ENCODE data around the gene SPACA5B. TPM values are rescaled to one million over a fixed set of nuclear protein-coding genes. Genes with fewer than 3 reads are reported as not detected.
"Not testable (repeated sequence)": the region's sequence is repeated elsewhere in the genome, so short reads cannot be mapped to it uniquely, and the experiment has no call there.

SPACA5B gene
- total and polyA plus RNA-seq, 2 experiments from 2014 or later, result not detected

DNA sequence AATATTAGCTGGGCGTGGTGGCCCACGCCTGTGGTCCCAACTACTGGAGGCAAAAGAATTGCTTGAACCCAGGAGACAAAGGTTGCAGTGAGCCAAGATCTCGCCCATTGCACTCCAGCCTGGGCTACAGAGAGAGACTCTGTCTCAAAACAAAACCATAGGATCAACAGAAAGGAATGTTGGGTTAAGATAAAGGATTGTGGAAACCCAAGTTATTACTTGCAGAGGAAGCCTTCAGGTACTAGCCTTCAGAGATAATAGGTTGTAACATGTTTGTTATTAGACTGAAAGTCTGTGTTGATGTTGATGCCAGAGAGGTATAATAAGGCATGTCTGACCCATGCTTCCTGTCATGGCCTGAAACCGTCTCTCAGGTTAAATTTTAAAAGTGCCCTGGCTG is 49.3 kb downstream of the SPACA5B start:
- Histone ChIP-seq H4K20me1 (ENCODE audit: insufficient read depth, poor library complexity, severe bottlenecking) (no peaks in the 10 kb centered on the region), H3K9me2 (replicated peaks; ENCODE audit: insufficient read depth) (no peaks in the 10 kb centered on the region), H2AFZ (no peak overlapping the region), H3K4me2 (no peak overlapping the region), H3K79me2 (no peaks in the 10 kb centered on the region), H3K36me3 (replicated peaks; ENCODE audit: insufficient read depth, low read depth) (no peaks in the 10 kb centered on the region), H3K9me3 (ENCODE audit: low read depth) (no peaks in the 10 kb centered on the region), H3K4me1 (ENCODE audit: insufficient read depth) (no peaks in the 10 kb centered on the region), H3K4me3 (no peak overlapping the region), H3K27me3 (no peaks in the 10 kb centered on the region), H3K27ac (no peak overlapping the region)
- DNase-seq (ENCODE audit: low spot score), result no peak
- TF ChIP-seq EZH2 (IDR thresholded peaks at IDR 0.05; ENCODE audit: borderline replicate concordance) (no peak), CTCF (IDR thresholded peaks at IDR 0.05; ENCODE audit: poor library complexity) (no peak), EZH2phosphoT487 (IDR thresholded peaks at IDR 0.05; ENCODE audit: low read depth, severe bottlenecking, unreplicated experiment) (no peak)
- 73% methylated on average over 4 of the region's 4 CpGs for WGBS (ENCODE audit: low lambda C conversion rate, missing lambda C conversion rate)

GRCh38 chrX:48180811-48181210 is 50.4 kb downstream of the SPACA5B start:
- H2AFZ ChIP-seq, result no peak overlapping the region
- no peak for DNase-seq (ENCODE audit: low spot score)
- H3K9me2 ChIP-seq (replicated peaks; ENCODE audit: insufficient read depth), result no peaks in the 10 kb centered on the region
- no peaks in the 10 kb centered on the region for H4K20me1 ChIP-seq (ENCODE audit: insufficient read depth, poor library complexity, severe bottlenecking)
- no peak overlapping the region for H3K4me3 ChIP-seq
- H3K36me3 ChIP-seq (replicated peaks; ENCODE audit: insufficient read depth, low read depth), result no peaks in the 10 kb centered on the region
- no peaks in the 10 kb centered on the region for H3K27me3 ChIP-seq
- no peak for TF ChIP-seq EZH2 (IDR thresholded peaks at IDR 0.05; ENCODE audit: borderline replicate concordance)
- H3K79me2 ChIP-seq, result no peaks in the 10 kb centered on the region
- WGBS (ENCODE audit: low lambda C conversion rate, missing lambda C conversion rate), result 86% methylated on average over 4 of the region's 4 CpGs
- no peak overlapping the region for H3K27ac ChIP-seq
- H3K9me3 ChIP-seq (ENCODE audit: low read depth), result no peaks in the 10 kb centered on the region
- no peak overlapping the region for H3K4me2 ChIP-seq
- no peaks in the 10 kb centered on the region for H3K4me1 ChIP-seq (ENCODE audit: insufficient read depth)

DNA sequence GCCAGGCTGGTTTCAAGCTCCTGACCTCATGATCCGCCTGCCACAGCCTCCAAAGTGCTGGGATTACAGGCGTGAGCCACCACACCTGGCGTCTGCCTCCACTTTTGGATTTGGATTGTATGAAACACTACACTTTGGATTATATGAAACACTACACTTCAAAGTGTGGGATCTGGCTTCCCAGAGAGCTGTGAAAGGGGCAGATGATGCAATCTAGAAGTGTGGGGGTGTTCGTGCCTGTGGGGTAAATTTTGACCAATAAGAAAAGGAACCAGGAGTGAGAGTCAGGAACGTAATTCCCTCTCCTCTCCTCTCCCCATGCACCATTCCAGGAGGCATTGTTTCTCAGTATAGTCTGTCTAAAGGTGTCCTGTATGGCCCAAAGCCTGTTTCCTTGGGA is 51.5 kb downstream of the SPACA5B start:
- not testable (repeated sequence) for H3K36me3 ChIP-seq (replicated peaks; ENCODE audit: insufficient read depth, low read depth); H3K79me2 ChIP-seq; H3K4me1 ChIP-seq (ENCODE audit: insufficient read depth); DNase-seq (ENCODE audit: low spot score); H3K27me3 ChIP-seq; H4K20me1 ChIP-seq (ENCODE audit: insufficient read depth, poor library complexity, severe bottlenecking); H3K9me3 ChIP-seq (ENCODE audit: low read depth); H2AFZ ChIP-seq; H3K27ac ChIP-seq; H3K4me3 ChIP-seq; H3K4me2 ChIP-seq; H3K9me2 ChIP-seq (replicated peaks; ENCODE audit: insufficient read depth)
- WGBS (ENCODE audit: low lambda C conversion rate, missing lambda C conversion rate), result 61% methylated on average over 5 of the region's 5 CpGs

Small RNAs within 50 kb of the gene (small RNA-seq; reads per million reads assigned to genes)
- gene AC245047.7 (not detected), gene RNU6-707P (not detected)

Other genes with a start within 250 kb of the SPACA5B start
- gene ZNF182, start 126.6 kb upstream of the SPACA5B start, total RNA-seq, result 3.3 and 5.0 TPM in 2 replicates
- 2.7 and 3.4 TPM in 2 replicates for gene ZNF182, start 126.6 kb upstream of the SPACA5B start, polyA plus RNA-seq
- not detected in 2 replicates for gene SPACA5, start 123.6 kb upstream of the SPACA5B start, total RNA-seq
- gene SPACA5, start 123.6 kb upstream of the SPACA5B start, polyA plus RNA-seq, result not detected in 2 replicates
- gene ZNF630, start 59.0 kb upstream of the SPACA5B start, total RNA-seq, result 2.8 and 3.7 TPM in 2 replicates
- 0.53 and 1.5 TPM in 2 replicates for gene ZNF630, start 59.0 kb upstream of the SPACA5B start, polyA plus RNA-seq
- not detected in 2 replicates for gene SSX5, start 66.2 kb downstream of the SPACA5B start, total RNA-seq
- gene SSX5, start 66.2 kb downstream of the SPACA5B start, polyA plus RNA-seq, result not detected in 2 replicates
- not detected in 2 replicates for gene SSX1, start 124.8 kb downstream of the SPACA5B start, total RNA-seq
- not detected in 2 replicates for gene SSX1, start 124.8 kb downstream of the SPACA5B start, polyA plus RNA-seq
- not detected in 2 replicates for gene SSX3, start 226.1 kb downstream of the SPACA5B start, total RNA-seq
- not detected in 2 replicates for gene SSX3, start 226.1 kb downstream of the SPACA5B start, polyA plus RNA-seq

Data from hepatocyte (in vitro differentiated cells).